A549 (cell line): ENCODE data around the gene ZNF644.

Experiments
- CHD2 ChIP-seq: fragments of 150-350 bp; IDR thresholded peaks from 2 replicates; pipeline ENCODE4 v1.6.1; 2014; ENCODE audit warnings: low read length; ENCODE audit not compliant: partially characterized antibody
- EHMT2 ChIP-seq: fragments of 200-600 bp; sonication (generic); IDR thresholded peaks from 2 replicates; pipeline ENCODE4 v1.6.1; 2016; ENCODE audit warnings: antibody characterized with exemption, low read depth, mild to moderate bottlenecking, moderate library complexity
- EP300 ChIP-seq, 2 experiments: fragments of >200 bp; sonication (Bioruptor Twin); formaldehyde crosslinking; IDR thresholded peaks; 2 replicates in 1 of 2; 3 replicates in 1 of 2; pipeline ENCODE4 v1.6.1; 2016 to 2017
- GATA3 ChIP-seq: IDR thresholded peaks from 2 replicates; pipeline ENCODE4 v1.6.1; 2012; ENCODE audit warnings: borderline replicate concordance
- MAFK ChIP-seq: fragments of 450-650 bp; IDR thresholded peaks from 2 replicates; pipeline ENCODE4 v1.6.1; 2014; ENCODE audit not compliant: partially characterized antibody
- PHF8 ChIP-seq: fragments of 200-600 bp; sonication (generic); IDR thresholded peaks from 2 replicates; pipeline ENCODE4 v1.6.1; 2016; ENCODE audit warnings: low read depth, mild to moderate bottlenecking, antibody characterized with exemption, moderate library complexity, borderline replicate concordance
- POLR2A ChIP-seq: IDR thresholded peaks from 2 replicates; pipeline ENCODE4 v1.6.1; 2012; ENCODE audit warnings: mild to moderate bottlenecking, low read length
- RAD21 ChIP-seq, 2 experiments: fragments of >200 bp in 1 of 2; sonication (Bioruptor Twin) in 1 of 2; formaldehyde crosslinking in 1 of 2; IDR thresholded peaks in 1 of 2; conservative IDR thresholded peaks in 1 of 2; 2 replicates in 1 of 2; 3 replicates in 1 of 2; pipeline ENCODE4 v1.6.1; 2012 to 2018; ENCODE audit warnings: inconsistent platforms in 1 of 2
- RFX5 ChIP-seq: fragments of 450-650 bp; IDR thresholded peaks from 2 replicates; pipeline ENCODE4 v1.7.1; 2014; ENCODE audit warnings: antibody characterized with exemption, mild to moderate bottlenecking, moderate library complexity
- ZFP36 ChIP-seq: fragments of 450-650 bp; IDR thresholded peaks from 2 replicates; pipeline ENCODE4 v1.6.1; 2014; ENCODE audit warnings: borderline replicate concordance; ENCODE audit not compliant: partially characterized antibody
- TF ChIP-seq, protein P1 (sequence below): fragments of >200 bp; sonication (Bioruptor Twin); formaldehyde crosslinking; IDR thresholded peaks from 3 replicates; pipeline ENCODE4 v1.5.1; 2016
- TF ChIP-seq, protein P2 (sequence below): IDR thresholded peaks from 2 replicates; pipeline ENCODE4 v1.6.1; 2012
- TF ChIP-seq, protein P3 (sequence below): IDR thresholded peaks from 2 replicates; pipeline ENCODE4 v1.6.1; 2012

- TF ChIP-seq MAFK (no peak), ZFP36 (no peak), EP300 (IDR thresholded peaks at IDR 0.05) (no peak), RAD21 (conservative IDR thresholded peaks at IDR 0.05 in 1 of 2, IDR thresholded peaks at IDR 0.05 in 1 of 2) (no peak), CHD2 (no peak), RFX5 (no peak), EHMT2 (no peak), GATA3 (no peak), POLR2A (no peak), PHF8 (no peak)
- TF ChIP-seq, protein P1, sequence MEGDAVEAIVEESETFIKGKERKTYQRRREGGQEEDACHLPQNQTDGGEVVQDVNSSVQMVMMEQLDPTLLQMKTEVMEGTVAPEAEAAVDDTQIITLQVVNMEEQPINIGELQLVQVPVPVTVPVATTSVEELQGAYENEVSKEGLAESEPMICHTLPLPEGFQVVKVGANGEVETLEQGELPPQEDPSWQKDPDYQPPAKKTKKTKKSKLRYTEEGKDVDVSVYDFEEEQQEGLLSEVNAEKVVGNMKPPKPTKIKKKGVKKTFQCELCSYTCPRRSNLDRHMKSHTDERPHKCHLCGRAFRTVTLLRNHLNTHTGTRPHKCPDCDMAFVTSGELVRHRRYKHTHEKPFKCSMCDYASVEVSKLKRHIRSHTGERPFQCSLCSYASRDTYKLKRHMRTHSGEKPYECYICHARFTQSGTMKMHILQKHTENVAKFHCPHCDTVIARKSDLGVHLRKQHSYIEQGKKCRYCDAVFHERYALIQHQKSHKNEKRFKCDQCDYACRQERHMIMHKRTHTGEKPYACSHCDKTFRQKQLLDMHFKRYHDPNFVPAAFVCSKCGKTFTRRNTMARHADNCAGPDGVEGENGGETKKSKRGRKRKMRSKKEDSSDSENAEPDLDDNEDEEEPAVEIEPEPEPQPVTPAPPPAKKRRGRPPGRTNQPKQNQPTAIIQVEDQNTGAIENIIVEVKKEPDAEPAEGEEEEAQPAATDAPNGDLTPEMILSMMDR, result no peak
- TF ChIP-seq, protein P2, sequence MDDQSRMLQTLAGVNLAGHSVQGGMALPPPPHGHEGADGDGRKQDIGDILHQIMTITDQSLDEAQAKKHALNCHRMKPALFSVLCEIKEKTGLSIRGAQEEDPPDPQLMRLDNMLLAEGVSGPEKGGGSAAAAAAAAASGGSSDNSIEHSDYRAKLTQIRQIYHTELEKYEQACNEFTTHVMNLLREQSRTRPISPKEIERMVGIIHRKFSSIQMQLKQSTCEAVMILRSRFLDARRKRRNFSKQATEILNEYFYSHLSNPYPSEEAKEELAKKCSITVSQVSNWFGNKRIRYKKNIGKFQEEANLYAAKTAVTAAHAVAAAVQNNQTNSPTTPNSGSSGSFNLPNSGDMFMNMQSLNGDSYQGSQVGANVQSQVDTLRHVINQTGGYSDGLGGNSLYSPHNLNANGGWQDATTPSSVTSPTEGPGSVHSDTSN, result no peak
- TF ChIP-seq, protein P3, sequence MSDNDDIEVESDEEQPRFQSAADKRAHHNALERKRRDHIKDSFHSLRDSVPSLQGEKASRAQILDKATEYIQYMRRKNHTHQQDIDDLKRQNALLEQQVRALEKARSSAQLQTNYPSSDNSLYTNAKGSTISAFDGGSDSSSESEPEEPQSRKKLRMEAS, result no peak
These were observed 34.0 kb downstream of the ZNF644 start for GRCh38 chr1:90987841-90988240.
